ENCODE measurements around the gene EDC4.

- TF ChIP-seq ZNF146 (tag by site-specific recombination; IDR thresholded peaks at IDR 0.05) (no peak), ZNF561 (tag by site-specific recombination; IDR thresholded peaks at IDR 0.05; ENCODE audit: borderline replicate concordance) (no peak), ZBTB7A (tag by site-specific recombination; IDR thresholded peaks at IDR 0.05; ENCODE audit: low read depth) (no peak), CTCF (tag by site-specific recombination; IDR thresholded peaks at IDR 0.05) (no peak), TRIM28 (IDR thresholded peaks at IDR 0.05; ENCODE audit: borderline replicate concordance, low read length) (no peak), ZNF747 (tag by site-specific recombination; IDR thresholded peaks at IDR 0.05) (no peak), ZBTB26 (tag by site-specific recombination; optimal IDR thresholded peaks at IDR 0.05) (no peak), REST (tag by site-specific recombination; IDR thresholded peaks at IDR 0.05) (no peak), MYNN (tag by site-specific recombination; IDR thresholded peaks at IDR 0.05; ENCODE audit: borderline replicate concordance) (no peak), TCF7L2 (IDR thresholded peaks at IDR 0.05; ENCODE audit: borderline replicate concordance, low read depth, low read length) (no peak)
Observed at GRCh38 chr16:67857547-67858233, 15.2 kb upstream of the EDC4 start.
